GM21528 (cell line): ENCODE measurements around the gene SIAH2.

ENCODE experiments used
- ATAC-seq: cut with Tn5 transposase; IDR thresholded peaks from one replicate; pipeline ENCODE4 v1.9.1; 2021; ENCODE audit warnings: mild to moderate bottlenecking, moderate library complexity; ENCODE audit not compliant: unreplicated experiment, low FRiP score

SIAH2 gene

GRCh38 chr3:150691414-150692040 lies 71.4 kb downstream of the SIAH2 start:
- ATAC-seq = no peak
